Activated effector memory CD4-positive, alpha-beta T cell treated with anti-CD3 and anti-CD28 coated beads, Interleukin-2, amount 50 U/mL, for 16 hours (primary cell): ENCODE measurements around the gene REST.
"Not testable (repeated sequence)": the region's sequence is repeated elsewhere in the genome, so short reads cannot be mapped to it uniquely, and the experiment has no call there.

Source experiments
- DNase-seq: peaks from one replicate; pipeline ENCODE4 v3.0.0-alpha.2; 2020

The REST gene, protein sequence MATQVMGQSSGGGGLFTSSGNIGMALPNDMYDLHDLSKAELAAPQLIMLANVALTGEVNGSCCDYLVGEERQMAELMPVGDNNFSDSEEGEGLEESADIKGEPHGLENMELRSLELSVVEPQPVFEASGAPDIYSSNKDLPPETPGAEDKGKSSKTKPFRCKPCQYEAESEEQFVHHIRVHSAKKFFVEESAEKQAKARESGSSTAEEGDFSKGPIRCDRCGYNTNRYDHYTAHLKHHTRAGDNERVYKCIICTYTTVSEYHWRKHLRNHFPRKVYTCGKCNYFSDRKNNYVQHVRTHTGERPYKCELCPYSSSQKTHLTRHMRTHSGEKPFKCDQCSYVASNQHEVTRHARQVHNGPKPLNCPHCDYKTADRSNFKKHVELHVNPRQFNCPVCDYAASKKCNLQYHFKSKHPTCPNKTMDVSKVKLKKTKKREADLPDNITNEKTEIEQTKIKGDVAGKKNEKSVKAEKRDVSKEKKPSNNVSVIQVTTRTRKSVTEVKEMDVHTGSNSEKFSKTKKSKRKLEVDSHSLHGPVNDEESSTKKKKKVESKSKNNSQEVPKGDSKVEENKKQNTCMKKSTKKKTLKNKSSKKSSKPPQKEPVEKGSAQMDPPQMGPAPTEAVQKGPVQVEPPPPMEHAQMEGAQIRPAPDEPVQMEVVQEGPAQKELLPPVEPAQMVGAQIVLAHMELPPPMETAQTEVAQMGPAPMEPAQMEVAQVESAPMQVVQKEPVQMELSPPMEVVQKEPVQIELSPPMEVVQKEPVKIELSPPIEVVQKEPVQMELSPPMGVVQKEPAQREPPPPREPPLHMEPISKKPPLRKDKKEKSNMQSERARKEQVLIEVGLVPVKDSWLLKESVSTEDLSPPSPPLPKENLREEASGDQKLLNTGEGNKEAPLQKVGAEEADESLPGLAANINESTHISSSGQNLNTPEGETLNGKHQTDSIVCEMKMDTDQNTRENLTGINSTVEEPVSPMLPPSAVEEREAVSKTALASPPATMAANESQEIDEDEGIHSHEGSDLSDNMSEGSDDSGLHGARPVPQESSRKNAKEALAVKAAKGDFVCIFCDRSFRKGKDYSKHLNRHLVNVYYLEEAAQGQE

DNA sequence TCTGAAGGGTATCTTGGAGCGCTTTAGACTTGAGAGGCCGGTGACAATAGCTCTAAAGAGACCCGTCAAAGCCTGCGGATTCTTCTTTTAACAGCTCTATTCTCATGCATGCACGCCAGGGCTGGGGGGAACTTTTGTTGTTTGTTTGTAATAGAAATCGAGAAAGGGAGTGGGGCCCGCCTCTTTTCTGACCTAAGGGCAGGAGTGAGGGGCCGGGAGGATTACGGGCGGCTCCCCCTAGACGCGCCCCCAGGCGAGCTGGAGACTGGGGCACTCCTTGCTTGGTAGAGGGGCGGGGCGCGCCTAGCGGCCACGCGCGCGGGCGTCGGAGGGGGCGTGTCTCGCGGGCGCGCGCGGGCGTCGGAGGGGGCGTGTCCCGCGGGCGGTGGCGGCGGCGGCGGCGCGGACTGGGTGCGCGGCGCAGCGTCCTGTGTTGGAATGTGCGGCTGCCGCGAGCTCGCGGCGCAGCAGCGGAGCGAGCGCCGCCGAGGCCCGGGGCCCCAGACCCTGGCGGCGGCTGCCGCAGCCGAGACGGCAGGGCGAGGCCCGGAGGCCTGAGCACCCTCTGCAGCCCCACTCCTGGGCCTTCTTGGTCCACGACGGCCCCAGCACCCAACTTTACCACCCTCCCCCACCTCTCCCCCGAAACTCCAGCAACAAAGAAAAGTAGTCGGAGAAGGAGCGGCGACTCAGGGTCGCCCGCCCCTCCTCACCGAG lies at the start of gene REST:
TSS of gene REST (plus strand) at position 412 of the 717 bp plus-strand sequence. CDS start 2,739 bp downstream, outside the sequence.
- DNase-seq = peak; percentile 94

DNA sequence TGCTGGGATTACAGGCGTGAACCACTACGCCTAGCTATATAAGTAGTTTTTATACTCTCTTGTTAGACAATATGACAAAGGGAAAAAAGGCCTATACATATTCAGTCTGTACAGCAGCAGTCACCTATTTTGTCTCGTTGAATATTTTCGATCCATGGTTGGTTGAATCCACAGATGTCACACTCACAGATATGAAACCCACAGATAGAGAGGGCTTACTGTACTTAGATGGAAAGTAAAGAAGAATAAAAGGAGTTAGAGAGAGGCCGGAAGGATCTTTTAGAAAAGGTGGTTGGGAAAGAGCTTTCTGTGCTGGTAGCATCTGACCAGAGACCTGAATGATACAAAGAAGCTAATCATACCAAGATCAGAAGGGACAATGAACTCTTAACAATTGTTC lies 47.9 kb upstream of the REST start:
- no peak for DNase-seq

DNA sequence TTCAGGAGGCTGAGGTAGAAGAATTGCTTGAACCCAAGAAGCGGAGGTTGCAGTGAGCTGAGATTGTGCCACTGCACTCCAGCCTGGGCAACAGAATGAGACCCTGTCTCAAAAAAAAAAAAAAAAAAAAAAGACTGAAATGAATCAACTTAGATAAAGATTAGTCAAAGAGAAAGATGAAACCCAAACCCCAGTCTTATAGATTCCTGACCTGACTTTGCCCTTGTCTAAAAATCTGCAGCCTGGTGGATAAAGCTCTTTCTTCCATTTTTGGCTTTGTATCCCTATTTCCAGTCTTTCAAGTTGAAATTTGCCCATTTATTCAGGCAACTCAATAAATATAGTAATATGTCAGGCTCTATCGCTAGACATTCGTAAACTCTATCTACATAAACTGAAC lies 46.9 kb upstream of the REST start:
- DNase-seq = no peak

DNA sequence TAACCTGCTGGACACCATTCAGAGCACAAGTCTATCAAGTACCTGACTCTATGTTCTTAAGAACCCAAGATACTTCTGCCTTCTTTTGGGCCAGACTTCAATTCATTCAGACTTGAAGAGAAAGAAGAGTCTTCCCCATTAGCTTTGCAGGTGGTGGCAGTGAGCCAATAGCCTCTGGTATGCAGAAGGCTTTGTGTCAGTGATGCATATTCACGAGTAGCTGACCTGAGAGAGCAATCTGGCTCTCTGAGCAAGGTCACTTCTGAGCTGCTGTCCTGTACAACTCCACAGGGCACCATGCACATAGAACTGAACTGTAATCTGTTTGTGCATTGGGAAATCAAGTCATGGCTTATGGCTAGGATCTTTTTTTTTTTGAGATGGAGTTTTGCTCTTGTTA lies 46.3 kb upstream of the REST start:
- no peak for DNase-seq

DNA sequence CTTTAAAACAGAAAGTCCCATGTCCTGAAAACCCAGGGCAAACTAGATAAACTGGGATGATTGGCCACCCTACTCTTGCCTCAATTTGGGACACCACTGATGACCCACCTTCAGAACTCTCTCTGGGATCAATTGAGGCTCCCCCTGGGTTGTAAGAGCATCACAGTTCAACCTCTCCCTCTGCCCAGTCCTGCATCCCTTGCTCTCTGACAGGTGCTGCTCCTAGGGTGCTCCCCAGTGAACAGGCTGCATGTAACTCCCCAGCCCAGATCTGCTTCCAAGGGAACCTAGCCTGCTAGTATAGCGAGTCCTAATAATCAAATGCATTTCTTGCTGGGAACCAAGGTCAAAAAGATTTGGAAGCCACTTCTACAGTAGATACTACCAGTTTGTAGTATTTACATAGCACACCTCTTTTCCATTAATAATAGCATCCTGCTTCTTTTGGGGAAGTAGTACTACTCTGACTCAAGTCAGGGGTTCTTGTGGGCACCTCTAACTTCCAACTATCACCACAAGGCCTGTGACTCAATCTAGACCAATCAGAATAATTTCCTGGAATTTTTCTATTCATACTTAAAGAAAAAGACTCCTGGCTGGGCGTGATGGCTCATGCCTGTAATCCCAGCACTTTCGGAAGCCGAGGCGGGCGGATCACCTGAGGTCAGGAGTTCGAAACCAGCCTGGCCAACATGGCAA lies 44.1 kb upstream of the REST start:
- no peak for DNase-seq

DNA sequence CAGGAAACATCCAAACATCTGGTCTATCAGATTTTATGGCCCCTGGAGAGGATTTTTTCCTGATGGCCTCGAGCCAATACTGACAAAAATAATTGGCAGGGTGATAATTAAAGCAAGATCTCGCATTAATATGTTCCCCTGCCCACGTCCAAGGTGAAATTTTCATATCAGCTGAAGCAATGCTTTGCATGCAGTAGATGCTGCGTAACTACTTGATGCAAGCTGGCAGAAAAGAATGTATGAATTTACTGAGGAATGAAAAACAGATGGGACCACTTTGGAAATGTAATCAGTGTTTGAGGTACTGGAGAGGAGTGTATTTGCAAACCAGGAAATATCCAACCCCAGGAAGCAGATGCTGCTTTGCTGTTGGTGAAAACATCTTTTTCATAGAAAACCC lies 36.8 kb upstream of the REST start:
- DNase-seq = no peak

DNA sequence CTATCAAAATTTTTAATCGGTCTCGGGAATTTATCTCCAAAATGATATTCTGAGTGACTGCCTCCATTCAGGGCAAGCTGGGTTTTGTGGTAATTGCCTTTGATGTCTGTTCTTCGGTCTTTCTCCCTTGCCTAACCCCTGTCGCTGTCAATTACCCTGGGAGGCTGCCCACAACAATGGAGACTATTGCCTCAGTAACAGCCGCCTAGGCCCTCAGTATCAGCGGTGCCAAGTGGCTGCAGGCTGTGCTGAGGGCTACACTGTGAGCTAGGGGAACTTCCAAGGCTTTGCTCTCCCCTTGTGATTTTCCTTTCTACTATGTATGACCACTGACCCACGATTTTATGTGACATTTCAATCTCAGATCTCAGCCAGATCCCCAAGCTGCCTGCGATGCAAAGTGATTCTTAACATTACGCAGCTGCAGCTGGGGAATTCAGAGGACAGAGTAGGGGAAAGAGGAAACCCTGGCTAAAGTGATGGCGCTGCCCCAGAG lies 36.3 kb upstream of the REST start:
- DNase-seq = no peak

DNA sequence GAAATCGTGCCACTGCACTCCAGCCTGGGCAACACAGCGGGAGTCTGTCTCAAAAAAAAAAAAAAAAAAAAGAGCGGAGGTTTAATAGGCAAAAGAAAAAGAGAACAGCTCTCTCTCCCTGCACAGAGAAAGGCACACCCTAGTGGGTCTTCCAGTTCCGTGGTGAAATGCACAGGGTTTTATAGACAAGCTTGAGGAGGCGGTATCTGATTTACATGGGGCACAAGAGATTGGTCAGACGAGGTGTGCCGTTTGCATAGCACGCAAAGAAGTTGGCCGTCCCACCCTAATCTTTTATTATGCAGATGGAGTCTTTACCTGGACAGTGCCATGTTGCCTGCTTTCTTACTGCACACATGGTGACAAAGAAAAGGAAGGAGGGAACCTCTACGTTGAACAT lies 33.5 kb upstream of the REST start:
- no peak for DNase-seq

DNA sequence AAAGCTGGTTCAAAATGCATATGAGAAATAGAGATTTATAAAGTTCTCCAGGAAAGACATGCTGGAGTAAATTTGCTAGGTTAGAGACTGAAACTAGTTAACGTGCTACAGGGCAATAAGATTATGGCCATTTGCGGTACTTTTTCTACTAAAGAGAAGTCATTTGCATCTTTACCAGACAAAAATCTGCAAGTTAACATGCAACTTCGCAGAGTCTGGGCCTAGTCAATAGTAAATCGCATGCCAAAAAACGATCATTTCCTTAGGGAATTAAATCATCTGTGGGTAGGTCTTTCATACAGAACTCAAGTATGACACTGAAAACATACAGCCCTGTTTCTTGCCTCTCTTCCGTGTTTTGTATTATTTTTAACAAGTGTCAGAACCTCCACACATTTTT lies 32.8 kb upstream of the REST start:
- no peak for DNase-seq

DNA sequence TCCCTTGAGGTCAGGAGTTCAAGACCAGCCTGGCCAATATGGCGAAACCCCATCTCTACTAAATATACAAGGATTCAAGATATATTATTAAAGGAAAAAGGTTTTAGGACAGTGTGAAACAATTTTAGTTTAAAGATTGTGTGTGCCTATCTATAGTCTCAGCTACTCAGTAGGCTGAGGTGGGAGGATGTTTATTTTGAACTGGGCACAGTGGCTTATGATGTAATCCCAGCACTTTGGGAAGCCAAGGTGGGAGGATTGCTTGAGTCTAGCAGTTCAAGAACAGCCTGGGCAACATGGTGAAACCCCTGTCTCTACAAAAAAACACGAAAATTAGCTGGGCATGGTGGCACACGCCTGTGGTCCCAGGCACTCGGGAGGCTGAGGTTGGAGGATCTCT lies 31.4 kb upstream of the REST start:
- no peak for DNase-seq

DNA sequence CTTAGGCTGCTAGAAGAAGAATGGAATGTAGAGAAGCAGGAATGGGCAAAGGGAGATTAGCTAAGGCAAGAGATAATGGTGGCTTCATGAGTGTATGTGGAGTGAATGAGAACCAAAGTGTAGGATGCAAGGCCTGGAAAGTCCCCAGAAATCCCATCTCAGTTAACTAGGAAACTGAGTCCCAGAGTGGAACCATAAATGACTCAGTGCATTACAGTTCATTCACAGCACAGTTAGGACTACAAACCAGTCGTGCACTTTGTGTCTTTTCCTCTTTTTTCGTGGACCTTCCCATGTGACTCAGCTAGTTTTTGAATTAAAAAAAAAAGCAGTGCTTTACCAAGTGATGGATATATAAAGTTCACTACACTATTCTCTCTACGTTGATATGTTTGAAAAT lies 27.7 kb upstream of the REST start:
- DNase-seq = no peak

DNA sequence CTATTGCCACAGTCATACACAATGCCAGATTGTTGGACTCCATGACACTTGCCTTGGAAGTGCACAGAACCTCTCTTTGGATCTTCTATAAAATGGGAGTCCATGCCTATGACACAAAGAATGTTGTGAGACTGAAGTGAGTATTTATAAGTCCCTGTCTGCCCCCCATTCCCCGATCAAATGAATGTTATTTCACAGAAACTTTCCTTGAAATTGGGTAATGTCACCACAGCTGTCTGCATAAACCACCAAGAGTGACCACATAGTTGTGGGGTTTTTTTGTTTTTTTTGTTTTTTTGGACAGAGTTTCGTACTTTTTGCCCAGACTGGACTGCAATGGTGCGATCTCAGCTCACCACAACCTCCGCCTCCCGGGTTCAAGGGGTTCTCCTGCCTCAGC lies 27.1 kb upstream of the REST start:
- no peak for DNase-seq

DNA sequence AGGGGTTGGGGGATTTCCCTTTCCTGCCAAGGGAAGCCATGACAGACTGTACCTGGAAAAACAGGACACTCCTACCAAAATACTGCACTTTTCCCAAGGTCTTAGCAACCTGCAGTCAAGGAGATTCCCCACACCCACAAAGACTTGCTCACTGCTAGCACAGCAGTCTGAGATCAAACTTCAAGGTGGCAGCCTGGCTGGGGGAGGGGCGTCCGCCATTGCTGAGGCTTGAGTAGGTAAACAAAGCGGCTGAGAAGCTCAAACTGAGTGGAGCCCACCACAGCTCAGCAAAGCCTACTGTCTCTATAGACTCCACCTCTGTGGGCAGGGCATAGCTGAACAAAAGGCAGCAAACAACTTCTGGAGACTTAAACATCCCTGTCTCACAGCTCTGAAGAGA lies 23.2 kb upstream of the REST start:
- DNase-seq = not testable (repeated sequence)

DNA sequence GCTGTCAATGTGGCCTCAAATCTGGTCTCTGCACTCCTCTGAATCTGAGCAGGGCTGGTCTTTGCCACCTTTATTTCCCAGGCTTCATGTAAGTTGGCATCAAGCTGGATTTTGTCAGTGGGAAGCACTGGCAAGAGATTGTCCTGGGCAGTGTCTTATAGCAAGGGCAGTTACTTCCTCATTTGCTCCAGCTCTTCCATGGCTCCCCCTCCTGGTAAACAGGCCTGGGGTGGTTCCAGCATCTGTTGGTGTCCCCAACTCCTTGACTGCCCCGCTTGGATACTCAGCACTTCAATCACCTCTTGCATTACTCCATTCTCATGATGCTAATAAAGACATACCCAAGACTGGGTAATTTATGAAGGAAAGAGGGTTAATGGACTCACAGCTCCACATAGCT lies 15.0 kb upstream of the REST start:
- DNase-seq = no peak

DNA sequence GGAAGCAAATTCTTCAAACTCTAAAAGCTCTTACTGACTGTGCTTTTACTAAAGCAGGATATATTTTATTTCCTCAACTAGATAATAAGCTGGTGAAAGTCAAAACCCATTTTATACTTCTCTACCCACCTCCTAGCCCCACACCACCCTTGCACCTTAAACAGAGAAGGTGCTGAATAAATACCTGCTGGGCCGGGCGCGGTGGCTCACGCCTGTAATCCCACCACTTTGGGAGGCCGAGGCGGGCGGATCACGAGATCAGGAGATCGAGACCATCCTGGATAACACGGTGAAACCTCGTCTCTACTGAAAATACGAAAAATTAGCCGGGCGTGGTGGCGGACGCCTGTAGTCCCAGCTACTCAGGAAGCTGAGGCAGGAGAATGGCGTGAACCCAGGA lies 9.9 kb upstream of the REST start:
- not testable (repeated sequence) for DNase-seq

DNA sequence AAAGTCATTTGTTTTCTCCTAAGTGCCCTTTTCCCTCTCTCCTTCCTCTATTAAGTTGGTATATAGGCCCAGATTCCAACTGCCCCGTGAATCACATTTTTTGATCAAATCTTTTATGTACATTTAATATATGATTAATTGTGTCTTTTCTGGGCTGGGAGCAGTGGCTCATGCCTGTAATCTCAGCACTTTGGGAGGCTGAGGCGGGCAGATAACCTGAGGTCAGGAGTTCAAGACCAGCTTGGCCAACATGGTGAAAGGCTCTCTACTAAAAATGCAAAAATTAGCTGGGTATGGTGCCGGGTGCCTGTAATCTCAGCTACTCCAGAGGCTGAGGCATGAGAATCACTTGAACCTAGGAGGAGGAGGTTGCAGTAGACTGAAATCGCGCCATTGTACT lies 7.5 kb upstream of the REST start:
- DNase-seq = not testable (repeated sequence)

DNA sequence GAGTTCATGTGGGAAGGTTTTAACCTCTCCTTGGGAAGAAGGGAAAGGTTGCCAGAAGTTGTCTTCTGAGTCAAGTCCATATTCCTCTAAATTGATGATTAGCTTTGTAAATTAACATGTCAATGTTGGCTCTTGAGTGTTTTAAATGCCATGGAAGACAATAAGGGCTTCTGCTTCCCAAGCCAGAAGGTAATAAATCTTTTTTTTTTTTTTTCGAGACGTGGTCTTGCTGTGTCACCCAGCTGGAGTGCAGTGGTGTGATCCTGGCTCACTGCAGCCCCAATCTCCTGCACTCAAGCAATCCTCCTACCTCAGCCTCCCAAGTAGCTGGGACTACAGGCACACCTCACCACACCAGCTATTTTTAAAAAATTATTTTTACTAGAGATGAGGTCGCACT lies 5.0 kb upstream of the REST start:
- DNase-seq = no peak

DNA sequence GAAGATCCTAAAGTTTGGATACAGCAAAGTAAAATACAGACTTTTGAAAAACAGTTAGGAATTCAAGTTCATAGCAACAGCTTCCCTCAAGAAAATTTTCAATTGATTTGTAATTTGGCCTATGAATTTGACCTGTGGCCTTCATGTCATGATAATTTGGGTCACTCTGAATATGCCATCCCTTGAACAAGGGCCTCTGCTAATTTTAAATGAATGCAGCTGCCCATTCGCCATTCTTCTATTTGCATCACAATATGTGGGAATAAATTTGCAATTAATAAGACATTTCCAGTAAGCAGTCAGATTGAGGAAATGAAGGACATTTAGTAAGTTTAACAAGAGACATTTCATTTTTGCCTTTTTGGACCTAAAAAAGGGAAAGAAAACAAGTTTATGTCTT lies 1.9 kb upstream of the REST start:
- DNase-seq = no peak

DNA sequence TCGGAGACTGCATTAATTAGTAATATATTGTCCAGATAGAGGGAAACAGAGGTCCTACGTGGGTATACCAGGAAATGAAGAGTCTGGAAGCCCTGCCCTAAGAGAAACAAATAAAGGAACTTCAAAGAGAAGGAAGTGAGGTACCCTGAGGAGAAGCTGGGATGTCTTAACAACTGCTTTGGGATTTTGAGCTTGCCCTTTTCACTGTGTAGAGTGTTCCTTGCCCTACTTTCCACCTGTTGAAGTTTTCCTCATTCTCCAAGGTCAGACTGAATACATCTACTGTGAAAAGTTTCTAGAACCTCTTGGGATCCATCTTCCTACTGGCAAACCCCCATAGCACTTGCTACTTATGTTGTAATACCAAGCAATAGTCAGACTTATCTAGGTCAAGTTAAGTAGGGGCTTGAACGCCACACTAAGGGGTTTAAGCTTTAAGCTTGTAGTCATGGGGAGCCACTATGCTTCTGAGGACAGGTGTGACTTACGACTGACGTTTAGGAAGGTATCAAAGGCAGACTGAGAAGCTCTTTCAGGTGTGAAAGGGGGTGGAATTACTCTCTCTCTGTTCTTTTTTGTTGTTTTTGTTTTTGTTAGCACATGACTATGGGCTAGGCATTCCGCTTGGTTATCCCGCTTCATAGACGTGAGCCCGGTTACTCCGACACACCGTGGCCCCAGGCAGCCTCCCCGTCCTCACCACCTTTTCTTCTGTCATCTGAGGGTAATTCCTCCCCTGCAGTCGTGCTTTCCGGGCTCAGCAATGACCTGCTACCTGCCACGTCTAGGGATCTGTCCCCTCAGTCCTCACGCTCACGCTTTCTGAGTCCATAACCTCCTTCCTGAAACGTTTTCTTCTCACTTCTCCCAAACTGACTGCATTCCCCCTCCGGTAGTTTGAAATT lies 959 bp upstream of the REST start:
- peak; percentile 73 for DNase-seq

DNA sequence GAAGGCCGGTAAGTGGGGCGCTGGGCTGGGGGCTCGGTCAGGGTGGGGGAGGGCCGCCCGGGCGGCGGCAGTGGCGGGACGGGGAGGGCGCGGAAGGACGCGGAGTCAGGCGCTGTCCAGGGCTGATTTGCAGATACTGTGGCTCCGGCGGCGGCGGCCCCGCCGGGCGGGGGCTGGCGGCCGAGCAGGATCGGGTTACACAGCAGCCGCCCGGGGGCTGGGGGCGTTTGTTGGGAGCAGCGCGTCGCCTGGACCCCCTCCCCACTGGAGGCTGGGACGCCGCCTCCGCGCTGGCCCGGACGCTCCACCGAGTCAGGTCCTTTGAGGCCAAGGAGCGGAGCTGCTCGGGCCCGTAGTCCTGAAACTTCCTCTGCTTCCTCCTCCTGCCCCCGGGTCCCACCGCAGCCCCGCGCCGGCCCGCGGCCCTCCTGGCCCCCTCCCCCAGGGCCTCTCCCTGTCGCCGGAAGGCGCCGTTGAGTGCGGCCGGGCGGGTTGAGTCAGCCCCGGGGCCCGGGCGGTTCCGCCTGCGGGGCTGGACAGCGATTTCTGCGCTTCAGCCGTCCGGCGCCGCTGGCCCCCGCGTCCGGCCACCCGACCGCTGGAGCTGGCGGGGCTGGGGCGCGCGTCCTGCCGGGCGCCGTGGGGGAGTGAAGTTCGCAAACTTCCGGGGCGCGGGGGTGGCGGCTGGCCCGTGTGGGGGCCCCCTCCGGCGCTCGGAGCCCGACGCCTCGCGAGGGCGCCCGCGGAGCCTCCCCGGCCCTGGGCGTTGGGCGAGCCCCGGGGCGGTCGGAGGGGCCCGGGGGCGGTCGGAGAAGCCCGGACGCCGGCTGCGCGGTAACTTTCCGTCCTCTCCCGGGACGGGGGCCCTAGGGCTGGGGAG lies 746 bp downstream of the REST start:
- peak; percentile 90 for DNase-seq
